ENCODE measurements around the gene PANK4.

The PANK4 gene

DNA sequence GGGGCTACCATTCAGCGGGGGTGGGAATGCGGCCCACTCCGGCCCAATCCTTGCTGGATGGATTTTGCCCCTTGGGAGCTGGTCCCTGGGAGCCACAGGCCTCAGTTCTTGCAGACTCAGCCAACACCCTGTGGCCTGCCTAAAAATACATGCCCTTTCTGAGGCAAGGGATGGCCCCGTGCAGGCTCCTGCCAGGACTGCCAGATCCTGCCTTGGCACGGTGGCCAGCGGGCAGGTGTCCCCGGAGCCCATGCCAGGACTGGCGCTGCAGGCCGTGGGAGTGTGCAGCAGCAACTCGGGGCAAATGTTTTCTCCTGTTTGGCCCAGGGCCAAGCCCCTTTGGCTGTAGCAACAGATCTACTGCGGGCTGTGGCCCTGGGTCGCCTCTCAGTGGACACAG, 1.6 kb upstream of the PANK4 start:
- no peak for DNase-seq

DNA sequence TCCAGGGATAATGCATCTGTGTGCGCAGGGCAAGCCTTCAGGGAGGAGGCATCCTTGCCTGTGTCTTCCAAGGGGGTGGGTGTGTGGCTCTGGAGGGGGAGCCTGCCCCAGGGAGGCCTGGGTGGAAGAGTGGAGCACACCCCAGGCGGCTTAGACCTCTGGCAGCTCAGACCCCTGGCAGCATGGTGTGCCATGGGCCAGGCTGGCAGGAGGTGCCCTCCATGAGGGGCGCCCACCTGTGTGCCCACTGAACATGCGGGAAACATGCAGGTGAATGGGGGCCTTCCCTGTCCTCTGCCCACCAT, 1.1 kb upstream of the PANK4 start:
- no peak for DNase-seq

- peak; percentile 47 for DNase-seq
Observed at GRCh38 chr1:2526824-2527555, 594 bp upstream of the PANK4 start.

- DNase-seq: no peak
Observed at GRCh38 chr1:2525572-2525919, 850 bp downstream of the PANK4 start.

GRCh38 chr1:2523891-2524609, 2.3 kb downstream of the PANK4 start:
- DNase-seq: no peak

DNA sequence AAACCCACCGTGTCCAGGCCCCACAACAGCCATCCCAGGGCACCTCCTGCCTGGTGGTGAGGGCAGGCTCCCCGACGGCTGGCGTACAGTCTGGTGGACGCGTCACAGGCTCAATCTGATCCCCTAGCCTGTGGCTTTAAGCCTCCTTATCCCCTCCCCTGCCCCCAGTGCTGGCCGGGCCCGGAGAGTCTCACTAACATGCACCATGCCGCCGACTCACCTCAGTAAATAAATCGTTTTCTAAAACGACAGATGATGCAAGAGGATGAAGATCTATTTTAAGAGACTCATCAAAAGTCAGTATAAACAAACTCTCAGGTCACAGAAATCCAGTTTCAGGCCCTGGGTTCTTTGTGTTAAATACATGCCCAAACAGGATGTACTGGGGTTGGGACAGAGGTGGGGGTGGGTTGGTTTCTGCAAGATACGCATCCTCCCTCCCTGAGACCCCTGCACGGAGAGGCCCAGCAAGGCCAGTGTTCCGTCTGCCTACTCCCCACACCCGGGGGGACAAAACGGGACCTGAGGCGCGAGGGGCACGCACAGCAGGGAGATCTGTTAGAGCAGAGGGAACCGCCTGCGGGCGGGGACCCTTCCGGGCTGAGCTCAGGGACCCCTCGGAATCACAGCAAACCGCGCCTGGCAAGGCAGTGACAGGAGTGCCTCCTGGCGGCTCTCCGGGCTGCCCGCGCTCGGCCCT, 3.1 kb downstream of the PANK4 start:
- no peak for DNase-seq

DNA sequence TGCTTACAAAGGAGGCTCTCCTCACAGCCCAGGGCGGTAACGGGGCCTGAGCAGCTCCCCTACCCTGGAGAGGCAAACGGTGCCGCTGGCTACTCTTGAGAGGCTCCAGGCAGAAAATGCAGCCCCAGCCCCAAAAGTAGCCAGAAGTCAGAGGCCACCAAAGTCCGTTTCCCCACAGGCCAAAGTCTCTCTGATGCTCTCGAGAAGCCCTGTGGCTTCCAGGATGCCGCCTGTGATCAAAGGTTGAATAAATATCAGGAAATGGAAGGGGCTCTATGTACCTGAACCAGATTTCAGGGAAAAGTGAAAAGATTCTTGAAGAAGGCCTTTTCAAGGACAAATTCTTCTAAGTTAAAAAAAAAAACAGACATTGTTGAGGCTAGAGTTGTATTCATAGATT, 4.2 kb downstream of the PANK4 start:
- DNase-seq: no peak

GRCh38 chr1:2520806-2521205, 5.6 kb downstream of the PANK4 start:
- no peak for DNase-seq

- DNase-seq: no peak
Observed at GRCh38 chr1:2520206-2520605, 6.2 kb downstream of the PANK4 start.

- no peak for DNase-seq
Observed at GRCh38 chr1:2519729-2520128, 6.7 kb downstream of the PANK4 start.

GRCh38 chr1:2519029-2519685, 7.2 kb downstream of the PANK4 start:
- no peak for DNase-seq

DNA sequence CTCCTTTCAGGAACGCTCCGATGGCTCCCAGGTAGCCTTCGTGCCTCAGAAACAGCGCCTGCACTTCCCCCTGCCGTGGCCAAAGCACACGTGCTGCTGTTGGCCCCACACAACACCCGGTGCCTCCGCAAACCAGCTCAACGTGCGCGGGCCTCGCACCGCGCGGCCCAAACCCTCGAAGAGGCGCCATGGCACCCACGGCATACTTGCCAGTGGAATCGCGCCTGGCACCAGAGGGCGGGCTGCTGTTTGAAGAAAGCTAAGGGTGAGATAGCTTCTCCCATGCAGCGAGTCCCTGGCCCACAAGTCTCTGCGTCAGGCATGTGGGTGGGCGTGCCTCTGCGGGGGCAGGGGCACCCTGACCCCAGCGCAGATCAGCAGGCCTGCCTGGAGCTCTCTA, 7.9 kb downstream of the PANK4 start:
- DNase-seq: no peak

- DNase-seq: no peak
Observed at GRCh38 chr1:2517966-2518365, 8.4 kb downstream of the PANK4 start.

GRCh38 chr1:2516946-2517345, 9.4 kb downstream of the PANK4 start:
- DNase-seq: no peak

GRCh38 chr1:2516124-2516523, 10.3 kb downstream of the PANK4 start:
- no peak for DNase-seq

DNA sequence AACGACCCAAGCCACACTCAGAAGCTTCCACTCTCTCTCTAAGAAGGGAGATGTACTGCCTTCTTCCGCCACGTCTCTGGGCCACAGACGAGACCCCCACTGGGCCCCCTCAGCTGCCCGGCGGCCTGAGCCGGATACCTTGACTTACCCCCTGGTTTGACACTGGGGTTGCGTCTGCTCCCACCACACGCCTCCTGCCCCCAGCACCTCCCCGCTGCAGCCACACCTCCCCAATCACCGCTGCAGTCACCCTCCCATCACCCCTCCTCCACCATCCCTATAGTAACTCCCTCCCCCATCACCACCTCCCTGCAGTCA, 10.7 kb downstream of the PANK4 start:
- no peak for DNase-seq

DNA sequence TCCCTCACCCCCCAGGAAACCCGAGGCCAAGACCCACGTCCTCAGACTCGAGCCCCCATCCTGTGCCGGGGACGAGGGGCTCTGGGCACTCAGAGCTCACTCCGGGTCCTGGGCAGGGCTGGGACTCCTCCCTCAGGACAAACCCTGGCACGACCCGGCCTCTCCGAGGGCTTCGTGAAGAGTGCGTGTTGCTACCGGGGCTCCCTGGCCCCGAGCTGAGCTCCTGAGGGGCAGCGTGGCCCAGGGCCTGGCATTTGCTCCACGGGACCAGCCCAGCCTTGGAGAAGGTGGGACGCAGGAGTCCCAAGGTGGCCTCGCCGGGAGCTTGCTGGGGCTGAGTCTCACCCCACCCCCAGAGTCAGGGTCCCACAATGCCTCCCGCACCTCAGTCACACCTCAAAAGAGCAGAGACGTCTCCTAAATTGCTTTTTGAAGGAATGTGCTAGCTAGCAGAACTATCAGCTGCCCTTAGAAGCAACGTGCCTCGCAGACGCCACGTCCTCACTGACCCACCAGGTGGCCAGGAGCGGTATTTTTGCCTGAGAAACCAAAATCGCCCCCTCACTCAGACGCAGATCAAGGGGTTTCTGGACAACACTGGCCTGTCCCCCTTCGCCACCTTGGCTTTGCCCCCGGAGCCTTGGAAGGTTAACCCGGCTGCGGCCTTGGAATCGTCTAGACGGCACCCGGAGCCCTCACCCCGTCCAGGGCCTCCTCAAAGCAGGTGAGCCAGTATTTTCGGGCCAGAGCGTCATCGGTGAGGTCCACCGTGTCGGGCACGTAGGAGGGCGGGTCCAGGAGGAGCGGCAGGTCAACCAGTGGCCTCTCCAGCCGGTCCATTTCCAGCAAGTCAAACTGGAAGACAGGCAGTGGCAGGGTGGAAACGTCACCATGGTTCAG, 11.3 kb downstream of the PANK4 start:
- DNase-seq: no peak

DNA sequence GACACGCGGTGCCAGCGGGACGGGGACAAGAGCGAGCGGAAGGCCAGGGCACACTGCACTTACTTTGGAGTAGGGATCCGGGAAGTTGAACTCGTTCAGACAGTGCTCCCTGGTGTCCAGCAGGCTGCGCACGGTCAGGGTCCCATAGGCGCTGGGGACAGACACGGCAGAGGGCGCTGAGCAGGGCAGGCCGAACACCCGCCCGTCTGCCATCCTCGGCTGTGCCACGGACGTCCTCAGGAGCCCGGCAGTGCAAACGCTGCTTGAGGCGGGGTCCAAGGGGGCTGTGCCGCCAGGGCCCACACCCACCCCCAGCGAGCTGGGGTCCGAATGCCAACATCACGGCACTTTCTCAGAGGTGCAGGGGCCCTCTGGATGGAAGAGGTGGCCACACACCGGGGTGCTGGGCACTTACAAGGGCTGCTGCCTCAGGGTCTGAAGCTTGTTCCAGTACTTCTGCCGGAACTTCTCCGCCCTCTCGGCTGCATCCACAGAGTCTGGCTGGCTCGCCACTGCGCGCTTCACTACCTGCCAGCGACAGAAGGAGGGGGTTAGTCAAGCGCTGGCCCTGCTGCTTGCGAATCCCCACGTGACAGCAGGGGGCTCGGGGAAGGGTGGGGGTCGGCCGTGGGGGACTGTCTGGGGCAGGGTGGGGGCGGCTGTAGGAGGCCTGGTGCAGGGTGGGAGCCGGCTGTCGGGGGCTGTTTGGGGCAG, 12.3 kb downstream of the PANK4 start:
- no peak for DNase-seq

DNA sequence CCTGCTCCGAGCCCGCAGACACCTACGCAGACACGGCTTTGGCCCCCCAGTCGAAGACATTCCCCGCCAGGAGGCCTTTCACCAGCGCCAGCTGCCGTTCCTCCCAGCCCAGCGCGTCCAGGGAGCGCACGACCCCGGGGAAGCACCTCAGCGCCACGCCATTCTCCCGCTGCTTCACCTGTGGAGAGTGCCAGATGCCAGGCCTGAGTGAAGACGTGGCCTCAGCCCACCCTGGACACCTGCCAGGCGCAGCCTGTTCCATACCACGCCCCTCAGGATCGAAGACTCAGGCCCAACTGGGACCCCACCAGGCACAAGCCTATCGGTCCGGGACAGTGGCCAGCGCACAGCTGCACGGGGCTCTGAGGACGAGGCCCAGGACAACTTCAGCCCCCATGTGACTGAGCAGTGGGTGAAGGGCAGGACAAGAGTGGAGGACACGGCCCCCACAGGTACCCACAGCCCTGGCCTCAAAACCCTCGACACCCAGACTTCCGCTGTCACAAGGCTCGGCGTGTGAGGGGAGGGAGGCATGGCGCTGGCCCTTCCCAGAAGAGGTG, 13.5 kb downstream of the PANK4 start:
- no peak for DNase-seq

DNA sequence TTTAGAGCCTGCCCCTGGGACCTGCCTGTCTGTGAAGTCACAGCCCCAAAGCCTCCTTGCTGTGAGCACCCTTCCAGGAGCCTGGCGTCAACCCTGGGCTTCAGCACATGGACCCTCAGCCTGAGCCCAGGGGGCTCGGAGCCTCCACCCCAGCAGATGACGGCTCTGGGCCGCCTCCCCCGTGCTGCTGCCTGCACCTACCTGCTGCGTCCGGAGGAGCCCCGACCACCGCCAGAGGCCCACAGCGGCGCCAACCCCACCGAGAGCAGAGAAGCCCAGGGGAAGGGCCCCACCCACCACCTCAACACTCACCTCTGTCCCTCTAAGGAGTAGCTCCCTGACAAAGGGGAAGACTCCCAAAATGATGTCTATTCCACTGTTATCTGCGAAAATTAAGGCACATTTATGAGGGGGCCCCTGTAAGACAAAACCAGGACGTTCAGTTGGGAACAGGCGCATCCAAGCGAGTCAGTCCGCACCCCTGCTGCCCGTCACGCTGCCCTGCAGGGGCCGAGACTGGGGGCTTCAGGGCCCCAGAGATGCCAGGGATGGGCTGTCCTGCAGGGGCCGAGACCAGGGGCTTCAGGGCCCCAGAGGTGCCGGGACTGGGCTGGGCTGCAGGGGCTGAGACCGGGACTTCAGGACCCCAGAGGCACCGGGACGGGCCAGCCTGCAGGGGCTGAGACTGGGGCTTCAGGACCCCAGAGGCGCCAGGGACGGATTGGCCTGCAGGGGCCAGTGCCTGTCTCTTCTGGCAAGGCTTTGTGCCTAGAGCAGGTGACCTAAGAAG, 15.8 kb downstream of the PANK4 start:
- DNase-seq: no peak

DNA sequence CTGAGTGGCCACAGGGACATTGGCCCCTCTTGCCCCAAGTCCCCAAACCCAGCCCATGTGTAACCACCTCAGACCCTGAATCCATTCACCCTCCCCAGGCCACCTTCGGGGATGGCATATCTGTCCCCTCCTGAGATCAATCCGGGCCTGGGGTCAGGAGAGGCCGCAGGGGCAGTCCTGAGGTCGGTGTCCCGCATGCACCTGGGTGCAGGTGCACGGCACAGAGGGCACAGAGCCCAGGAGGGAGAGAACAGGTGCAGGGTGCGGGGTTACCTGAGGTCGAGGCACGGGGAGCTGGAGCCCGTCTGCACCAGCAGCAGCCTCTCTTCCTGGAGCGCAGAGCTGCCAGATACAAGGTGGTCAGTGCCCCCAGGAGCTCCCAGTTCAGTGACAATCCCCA, 16.8 kb downstream of the PANK4 start:
- DNase-seq: no peak

Data from MV-4-11 (cell line).